Neural cell (in vitro differentiated cells): ENCODE data around the gene FOXA1. TPM values are rescaled to one million over a fixed set of nuclear protein-coding genes. Genes with fewer than 3 reads are reported as not detected.

Source experiments
- H2AFZ ChIP-seq: fragments of 200-600, 300-800 bp; sonication (generic), shearing (Covaris generic); 2 replicates; pipeline ENCODE4 v1.6.0; 2014; ENCODE audit warnings: low read depth, mild to moderate bottlenecking, antibody characterized with exemption, low read length, moderate library complexity
- H3F3A ChIP-seq: fragments of 200-600 bp; shearing (Covaris generic); 2 replicates; pipeline ENCODE4 v1.6.1; 2016; ENCODE audit warnings: mild to moderate bottlenecking, moderate library complexity, mixed read lengths, antibody characterized with exemption, low read length; ENCODE audit not compliant: insufficient read depth, poor library complexity, severe bottlenecking
- H3K27ac ChIP-seq: fragments of 200-600, 300-800 bp; sonication (generic), shearing (Covaris generic); 2 replicates; pipeline ENCODE4 v1.5.1; 2014; ENCODE audit warnings: mild to moderate bottlenecking, low read length, moderate library complexity
- H3K27me3 ChIP-seq: fragments of 300-800, 200-600 bp; sonication (generic), shearing (Covaris generic); 2 replicates; pipeline ENCODE4 v1.6.0; 2014; ENCODE audit warnings: mild to moderate bottlenecking, low read depth, low read length, moderate library complexity; ENCODE audit not compliant: insufficient read depth
- H3K36me3 ChIP-seq: fragments of 300-800, 200-600 bp; sonication (generic), shearing (Covaris generic); 2 replicates; pipeline ENCODE4 v1.5.1; 2014; ENCODE audit warnings: mild to moderate bottlenecking, antibody characterized with exemption, low read length, moderate library complexity; ENCODE audit not compliant: insufficient read depth
- H3K4me2 ChIP-seq: fragments of 300-800, 200-600 bp; sonication (generic), shearing (Covaris generic); 2 replicates; pipeline ENCODE4 v1.6.0; 2014; ENCODE audit warnings: mild to moderate bottlenecking, low read length
- H3K4me3 ChIP-seq: fragments of 300-800, 200-600 bp; sonication (generic), shearing (Covaris generic); 2 replicates; pipeline ENCODE4 v1.5.1; 2014; ENCODE audit warnings: mild to moderate bottlenecking, low read length, moderate library complexity
- H3K79me2 ChIP-seq: fragments of 200-600 bp; shearing (Covaris generic); replicated peaks from 2 replicates; pipeline ENCODE4 v1.6.0; 2014; ENCODE audit warnings: mild to moderate bottlenecking, low read length, moderate library complexity; ENCODE audit not compliant: insufficient read depth
- H3K9ac ChIP-seq: fragments of 300-800, 200-600 bp; sonication (generic), shearing (Covaris generic); 2 replicates; pipeline ENCODE4 v1.6.1; 2016; ENCODE audit warnings: mild to moderate bottlenecking, low read length, mixed read lengths
- H3K9me2 ChIP-seq: fragments of 200-600 bp; shearing (Covaris generic); 2 replicates; pipeline ENCODE4 v1.6.1; 2016; ENCODE audit warnings: mild to moderate bottlenecking, low read length, mixed read lengths; ENCODE audit not compliant: insufficient read depth
- H3K9me3 ChIP-seq: fragments of 200-600, 300-800 bp; sonication (generic), shearing (Covaris generic); 2 replicates; pipeline ENCODE4 v1.6.1; 2016; ENCODE audit warnings: mild to moderate bottlenecking, mixed run types, low read length, moderate library complexity, mixed read lengths
- H4K20me1 ChIP-seq: fragments of 200-600 bp; shearing (Covaris generic); 2 replicates; pipeline ENCODE4 v1.6.1; 2016; ENCODE audit warnings: mild to moderate bottlenecking, mixed run types; ENCODE audit not compliant: insufficient read depth
- CTCF ChIP-seq: fragments of 450-650 bp; IDR thresholded peaks from 2 replicates; pipeline ENCODE4 v1.5.1; 2014; ENCODE audit warnings: antibody characterized with exemption, mild to moderate bottlenecking, moderate library complexity; ENCODE audit not compliant: poor library complexity, severe bottlenecking
- EP300 ChIP-seq: fragments of 450-650 bp; conservative IDR thresholded peaks from 2 replicates; pipeline ENCODE4 v1.6.1; 2014; ENCODE audit warnings: antibody characterized with exemption, mild to moderate bottlenecking, moderate library complexity; ENCODE audit not compliant: poor library complexity, severe bottlenecking
- EZH2 ChIP-seq: fragments of 200-600, 300-800 bp; shearing (Covaris generic), sonication (generic); IDR thresholded peaks from 2 replicates; pipeline ENCODE4 v1.6.1; 2014; ENCODE audit warnings: antibody characterized with exemption, low read length, borderline replicate concordance, mild to moderate bottlenecking; ENCODE audit not compliant: insufficient read depth, poor library complexity, severe bottlenecking
- MXI1 ChIP-seq: fragments of 450-650 bp; conservative IDR thresholded peaks from 2 replicates; pipeline ENCODE4 v1.6.1; 2014; ENCODE audit warnings: antibody characterized with exemption, mild to moderate bottlenecking; ENCODE audit not compliant: poor library complexity, severe bottlenecking
- POLR2AphosphoS5 ChIP-seq: IDR thresholded peaks from 2 replicates; pipeline ENCODE4 v1.6.1; 2012
- RAD21 ChIP-seq: fragments of 450-650 bp; conservative IDR thresholded peaks from 2 replicates; pipeline ENCODE4 v1.6.1; 2014; ENCODE audit warnings: antibody characterized with exemption, mild to moderate bottlenecking, moderate library complexity
- REST ChIP-seq: IDR thresholded peaks from 2 replicates; pipeline ENCODE4 v1.6.1; 2012; ENCODE audit warnings: borderline replicate concordance
- SMC3 ChIP-seq: fragments of 450-650 bp; conservative IDR thresholded peaks from 2 replicates; pipeline ENCODE4 v1.6.1; 2014; ENCODE audit warnings: antibody characterized with exemption, mild to moderate bottlenecking, moderate library complexity; ENCODE audit not compliant: poor library complexity
- TAF1 ChIP-seq: IDR thresholded peaks from 2 replicates; pipeline ENCODE4 v1.6.1; 2012; ENCODE audit warnings: low read depth
- polyA plus RNA-seq: library from polyadenylated mRNA; depleted of rRNA; stranded (reverse); fragments of >200 nt; gene quantifications from 2 replicates; pipeline ENCODE4 v1.2.3, GENCODE V29; 2014

FOXA1 gene
- polyA plus RNA-seq, 1 donor from 2014 or later: not detected

- H3K27ac ChIP-seq: no peak overlapping the region
- H3K9me3 ChIP-seq: peaks cover 2% of the 10 kb centered on the region
- H3K4me2 ChIP-seq: no peak overlapping the region
- H3K36me3 ChIP-seq: no peaks in the 10 kb centered on the region
- H3K79me2 ChIP-seq: no peaks in the 10 kb centered on the region
- H3K4me3 ChIP-seq: no peak overlapping the region
- H3K27me3 ChIP-seq: peaks cover 71% of the 10 kb centered on the region
- no peak overlapping the region for H2AFZ ChIP-seq
- no peaks in the 10 kb centered on the region for H3K9me2 ChIP-seq
- no peaks in the 10 kb centered on the region for H3F3A ChIP-seq
- TF ChIP-seq TAF1 (no peak), EP300 (no peak)
- H4K20me1 ChIP-seq: no peaks in the 10 kb centered on the region
- H3K9ac ChIP-seq: no peak overlapping the region
Measured at GRCh38 chr14:37602605-37603453, 7.8 kb upstream of the FOXA1 start.

GRCh38 chr14:37601865-37602264, 6.8 kb upstream of the FOXA1 start:
- Histone ChIP-seq H3K27ac (no peak overlapping the region), H3K27me3 (peaks cover 81% of the 10 kb centered on the region), H2AFZ (no peak overlapping the region), H3K4me3 (no peak overlapping the region), H3K4me2 (no peak overlapping the region), H3K79me2 (no peaks in the 10 kb centered on the region), H4K20me1 (no peaks in the 10 kb centered on the region), H3K36me3 (no peaks in the 10 kb centered on the region), H3F3A (no peaks in the 10 kb centered on the region), H3K9ac (no peak overlapping the region), H3K9me3 (peaks cover 2% of the 10 kb centered on the region), H3K9me2 (no peaks in the 10 kb centered on the region)
- TF ChIP-seq EZH2: no peak
- TF ChIP-seq TAF1: no peak
- TF ChIP-seq EP300: no peak
- TF ChIP-seq RAD21: no peak
- no peak for TF ChIP-seq CTCF
- TF ChIP-seq MXI1: no peak
- TF ChIP-seq SMC3: no peak
- no peak for TF ChIP-seq REST
- TF ChIP-seq POLR2AphosphoS5: no peak
